ENCODE measurements around the gene TTC16.

Gene TTC16

DNA sequence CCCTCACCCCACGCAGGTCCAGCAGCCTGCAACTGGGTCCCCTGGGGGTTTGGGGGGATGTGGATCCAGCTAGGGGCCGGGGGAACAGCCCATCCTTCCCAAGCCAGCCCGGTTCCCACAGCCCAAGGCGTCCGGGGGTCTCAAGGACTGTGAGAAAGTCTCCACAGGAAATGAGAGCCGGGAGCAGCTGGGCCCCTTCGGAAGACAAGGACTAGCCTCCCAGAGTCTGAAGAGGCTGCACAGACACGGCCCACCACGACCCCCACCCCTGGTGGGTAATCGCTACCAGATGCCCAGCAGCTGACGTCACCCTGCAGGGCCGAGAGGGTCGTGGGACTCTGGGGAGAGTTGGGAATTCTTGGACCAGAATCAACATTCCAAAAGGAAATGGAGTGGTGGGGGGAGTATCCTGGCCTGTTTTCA is 52.0 kb downstream of the TTC16 start:
- no peak for TF ChIP-seq GATA2 (IDR thresholded peaks at IDR 0.05; ENCODE audit: low read depth, low read length)
- no peak for TF ChIP-seq GATA3 (IDR thresholded peaks at IDR 0.05; ENCODE audit: low read depth, low read length)

DNA sequence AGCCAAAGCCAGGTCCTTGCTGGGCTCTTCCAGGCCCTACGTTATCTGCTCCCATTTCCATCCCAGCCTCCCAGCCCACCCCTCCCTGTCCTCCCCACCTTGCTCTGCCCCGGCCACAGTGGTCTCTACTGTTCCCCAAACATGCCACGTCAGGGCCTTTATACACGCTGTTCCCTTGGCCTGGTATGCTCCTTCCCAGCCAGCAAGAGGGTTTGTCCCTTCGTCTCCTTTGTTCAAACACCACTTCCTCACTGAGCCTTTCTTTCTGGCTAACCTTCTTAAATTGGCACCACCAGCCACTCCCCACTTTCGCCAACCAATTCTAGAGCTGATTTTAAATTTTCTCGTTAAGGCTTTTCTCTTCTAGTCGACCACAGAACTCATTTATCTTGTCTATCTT is 52.8 kb downstream of the TTC16 start:
- no peak for TF ChIP-seq GATA2 (IDR thresholded peaks at IDR 0.05; ENCODE audit: low read depth, low read length)
- TF ChIP-seq GATA3 (IDR thresholded peaks at IDR 0.05; ENCODE audit: low read depth, low read length), result no peak

DNA sequence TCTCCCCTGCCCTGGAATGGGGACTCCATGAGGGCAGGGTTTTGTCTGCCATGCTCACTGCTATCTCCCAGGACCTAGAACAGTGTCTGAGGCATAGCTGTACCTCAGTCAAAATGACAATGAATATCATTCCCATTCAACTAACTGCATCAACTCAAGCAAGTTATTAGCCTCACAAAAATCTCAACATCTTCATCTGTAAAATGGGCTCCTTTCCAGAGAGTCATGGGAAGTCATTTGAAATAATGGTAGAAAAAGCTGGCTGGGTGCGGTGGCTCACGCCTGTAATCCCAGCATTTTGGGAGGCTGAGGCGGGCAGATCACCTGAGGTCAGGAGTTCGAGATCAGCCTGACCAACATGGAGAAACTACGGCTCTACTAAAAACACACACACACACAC is 53.2 kb downstream of the TTC16 start:
- TF ChIP-seq GATA3 (IDR thresholded peaks at IDR 0.05; ENCODE audit: low read depth, low read length), result no peak
- no peak for TF ChIP-seq GATA2 (IDR thresholded peaks at IDR 0.05; ENCODE audit: low read depth, low read length)

DNA sequence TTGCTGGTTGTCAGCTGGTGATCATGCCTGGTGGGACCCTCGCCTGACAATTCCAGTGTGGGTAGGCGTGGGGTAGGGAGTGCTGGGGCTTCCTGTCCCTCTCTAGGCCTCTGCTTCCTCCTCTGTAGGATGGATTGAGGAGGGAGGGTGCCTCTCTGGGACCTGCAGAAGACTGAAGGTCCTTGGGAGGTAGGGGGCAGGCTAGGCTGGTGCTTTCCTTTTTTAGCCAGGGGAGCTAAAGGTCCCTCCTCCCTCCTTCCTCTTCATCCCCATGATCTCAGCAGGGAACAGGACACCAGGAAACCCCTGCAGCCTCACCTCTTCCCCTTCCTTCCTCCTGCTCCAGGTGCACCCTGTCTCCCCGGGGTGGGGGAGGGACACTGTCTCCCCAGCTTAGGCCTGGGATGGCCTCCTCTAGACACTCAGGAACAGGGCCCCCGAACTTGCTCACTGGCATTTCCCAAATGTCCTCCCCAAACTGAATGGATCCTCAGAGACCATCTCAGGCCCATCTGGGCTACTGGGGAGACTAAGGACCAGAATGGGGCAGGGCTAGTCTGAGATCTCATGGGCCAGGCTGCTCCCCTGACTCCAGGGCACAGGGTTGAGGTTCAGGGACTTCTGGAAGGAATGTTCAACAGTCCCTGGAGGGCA is 54.2 kb downstream of the TTC16 start:
- TF ChIP-seq GATA2 (IDR thresholded peaks at IDR 0.05; ENCODE audit: low read depth, low read length) (no peak), GATA3 (IDR thresholded peaks at IDR 0.05; ENCODE audit: low read depth, low read length) (no peak)

DNA sequence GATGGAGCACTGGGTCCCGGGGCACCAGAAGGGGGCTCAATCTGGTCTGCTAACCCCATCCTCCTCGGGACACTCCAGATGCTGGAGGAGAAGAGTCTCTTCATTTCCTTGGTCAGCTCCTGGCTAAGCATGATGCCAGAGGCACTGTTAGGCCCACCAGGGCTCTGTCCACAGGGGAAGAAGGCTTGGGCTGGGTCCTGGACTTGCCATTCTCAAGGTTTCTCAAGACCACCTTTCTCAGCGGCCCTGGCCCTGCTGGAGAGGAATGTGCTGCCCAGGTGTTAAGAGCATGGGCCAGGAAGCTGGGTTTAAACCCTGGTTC is 54.7 kb downstream of the TTC16 start:
- TF ChIP-seq GATA2 (IDR thresholded peaks at IDR 0.05; ENCODE audit: low read depth, low read length) (no peak), GATA3 (IDR thresholded peaks at IDR 0.05; ENCODE audit: low read depth, low read length) (no peak)

DNA sequence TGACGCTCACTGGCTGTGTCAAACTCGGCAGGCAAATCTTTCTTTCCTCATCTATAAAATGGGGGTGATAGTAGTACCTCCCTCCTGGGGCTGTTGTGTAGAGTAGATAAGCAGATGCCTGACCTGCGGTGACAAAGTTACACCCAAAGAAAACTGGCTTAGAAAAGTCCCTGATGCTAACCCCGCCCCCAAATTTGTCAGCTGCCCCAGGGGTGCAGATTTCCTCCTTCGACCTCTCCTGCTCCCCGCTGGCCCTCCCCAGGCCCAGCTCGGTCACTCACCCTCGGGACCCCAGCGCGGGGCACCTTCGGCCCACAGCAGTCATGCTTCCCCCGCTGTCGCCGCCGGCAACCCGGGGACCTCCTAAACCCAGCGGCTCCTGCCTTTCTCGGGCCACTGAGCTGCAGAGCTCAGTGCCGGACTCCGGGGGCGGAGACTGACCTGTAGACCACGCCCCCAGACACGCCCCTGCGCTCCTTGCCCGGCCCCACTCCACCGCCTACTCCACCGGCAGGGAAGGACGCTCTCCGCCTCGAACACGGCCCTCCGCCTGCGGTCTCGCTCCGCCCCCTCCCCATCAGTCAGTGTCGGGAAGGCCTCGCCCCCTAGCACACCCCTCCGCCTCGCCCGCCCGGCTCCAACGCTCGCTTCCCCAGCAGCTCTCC is 55.2 kb downstream of the TTC16 start:
- TF ChIP-seq GATA3 (IDR thresholded peaks at IDR 0.05; ENCODE audit: low read depth, low read length), result no peak
- no peak for TF ChIP-seq GATA2 (IDR thresholded peaks at IDR 0.05; ENCODE audit: low read depth, low read length)

DNA sequence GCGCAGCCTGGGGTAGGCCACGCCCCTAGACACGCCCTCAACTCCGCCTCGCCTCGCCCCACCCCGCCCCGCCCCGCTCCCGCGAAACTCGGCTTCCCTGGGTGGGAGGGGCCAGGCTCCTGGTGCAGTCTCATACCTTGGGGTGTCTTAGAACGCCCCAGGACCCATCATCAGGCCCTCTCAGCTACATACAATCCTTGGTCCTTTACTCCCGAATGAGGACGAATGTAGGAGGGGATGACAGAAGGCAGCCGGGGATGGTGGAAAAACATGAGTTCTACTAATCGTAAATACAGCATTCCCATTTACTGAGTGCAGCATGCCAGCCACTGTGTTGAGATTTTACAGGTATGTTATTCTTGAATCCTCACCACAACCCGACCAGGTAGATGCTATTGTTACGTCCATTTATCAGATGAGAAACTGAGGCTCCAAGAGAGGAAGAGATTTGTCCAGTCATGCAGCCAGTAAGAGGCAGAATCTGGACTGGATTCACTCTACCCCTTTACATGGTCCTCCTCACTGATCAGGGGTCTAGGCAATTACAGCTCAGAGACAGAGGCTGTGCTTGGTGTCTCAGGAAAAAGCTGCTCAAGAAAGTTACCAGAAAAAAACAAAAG is 55.8 kb downstream of the TTC16 start:
- no peak for TF ChIP-seq GATA2 (IDR thresholded peaks at IDR 0.05; ENCODE audit: low read depth, low read length)
- no peak for TF ChIP-seq GATA3 (IDR thresholded peaks at IDR 0.05; ENCODE audit: low read depth, low read length)

DNA sequence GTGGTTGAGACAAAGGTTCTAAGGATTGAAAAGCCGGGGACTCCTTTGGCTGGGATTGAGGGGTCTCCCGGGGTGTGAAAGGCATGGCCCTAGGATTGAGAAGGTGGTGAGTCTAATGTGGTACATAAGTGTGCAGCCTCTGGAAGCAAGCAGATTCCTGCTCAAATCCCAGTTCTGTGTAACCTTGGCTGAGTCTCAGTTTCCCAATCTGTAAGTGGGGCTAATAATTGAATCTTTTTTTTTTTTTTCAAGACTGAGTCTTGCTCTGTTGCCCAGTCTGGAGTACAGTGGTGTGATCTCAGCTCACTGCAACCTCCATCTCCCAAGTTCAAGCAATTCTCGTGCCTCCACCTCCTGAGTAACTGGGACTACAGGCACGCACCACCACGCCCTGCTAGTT is 56.7 kb downstream of the TTC16 start:
- TF ChIP-seq GATA3 (IDR thresholded peaks at IDR 0.05; ENCODE audit: low read depth, low read length), result no peak
- no peak for TF ChIP-seq GATA2 (IDR thresholded peaks at IDR 0.05; ENCODE audit: low read depth, low read length)

DNA sequence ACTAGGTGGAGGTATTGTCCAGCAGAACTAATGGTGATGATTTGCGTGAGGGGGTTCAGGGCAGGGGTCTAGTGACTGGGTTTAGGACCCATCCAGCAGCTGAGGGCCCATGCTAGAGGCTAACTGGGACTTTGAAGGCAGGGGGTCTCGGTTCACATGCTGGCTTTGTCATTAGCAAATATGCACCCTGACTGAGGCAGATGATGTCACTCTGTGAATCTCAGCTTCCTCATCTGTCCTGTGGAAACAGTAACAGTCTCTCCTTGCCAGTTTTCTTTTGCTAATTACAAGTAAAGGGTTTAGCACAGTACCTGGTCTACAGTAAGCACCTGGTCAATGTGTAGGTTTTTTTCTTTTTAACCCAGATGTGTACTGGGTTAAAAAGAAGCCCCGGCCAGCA is 57.4 kb downstream of the TTC16 start:
- TF ChIP-seq GATA2 (IDR thresholded peaks at IDR 0.05; ENCODE audit: low read depth, low read length) (no peak), GATA3 (IDR thresholded peaks at IDR 0.05; ENCODE audit: low read depth, low read length) (no peak)

DNA sequence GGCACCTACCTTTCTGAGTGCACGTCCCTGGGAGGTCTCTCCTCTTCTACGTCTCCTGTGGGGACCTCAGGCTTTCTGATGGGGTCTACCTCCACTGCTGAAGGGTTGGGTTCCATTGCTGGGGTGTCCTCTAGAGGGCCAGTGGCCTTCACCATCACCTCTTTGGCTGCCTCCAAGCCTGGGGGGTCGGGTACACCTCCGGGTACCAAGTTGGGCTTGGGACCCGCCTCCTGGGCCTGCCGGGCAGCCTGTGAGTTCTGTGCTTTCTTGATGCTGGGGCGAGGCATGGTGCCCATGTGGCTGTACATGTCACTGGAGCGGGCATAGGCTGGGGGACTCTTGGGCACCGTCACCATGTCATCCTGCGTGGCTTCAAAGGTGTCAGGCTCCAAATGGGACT is 58.1 kb downstream of the TTC16 start:
- no peak for TF ChIP-seq GATA3 (IDR thresholded peaks at IDR 0.05; ENCODE audit: low read depth, low read length)
- TF ChIP-seq GATA2 (IDR thresholded peaks at IDR 0.05; ENCODE audit: low read depth, low read length), result no peak

DNA sequence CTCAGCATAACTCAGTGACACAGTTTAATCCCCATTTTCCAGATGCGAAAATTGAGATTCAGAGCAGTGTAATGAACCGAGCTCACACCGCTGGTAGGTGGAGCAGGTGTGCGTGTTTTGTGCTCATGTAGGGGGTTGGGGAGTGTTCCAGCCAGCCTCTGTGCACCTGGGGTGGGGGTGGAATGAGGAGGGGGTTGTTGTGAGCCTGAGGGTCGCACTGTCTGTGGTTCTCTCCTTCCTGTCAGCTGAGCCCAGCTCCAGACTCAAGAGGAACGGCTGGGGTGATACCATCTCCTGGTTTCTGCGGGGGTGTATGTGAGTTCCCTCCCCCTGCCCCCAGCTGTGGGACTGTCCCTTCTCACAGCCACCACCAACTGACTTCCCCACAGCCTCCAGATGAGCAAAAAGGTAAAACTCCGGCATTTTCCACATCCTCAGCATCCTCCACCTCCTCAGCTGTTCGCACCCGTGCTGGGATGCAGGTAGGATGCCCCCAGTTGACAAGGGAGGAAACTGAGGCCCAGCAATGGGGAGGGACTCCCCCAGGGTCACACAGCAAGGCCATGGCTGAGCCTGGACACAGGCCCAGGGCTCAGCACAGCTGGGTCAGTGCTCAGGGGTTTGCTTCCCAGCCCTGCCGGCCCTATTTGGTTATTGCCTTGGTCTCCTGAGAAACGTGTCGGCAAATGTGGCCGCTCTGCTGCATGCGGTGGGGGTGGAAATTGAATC is 60.5 kb downstream of the TTC16 start:
- TF ChIP-seq GATA3 (IDR thresholded peaks at IDR 0.05; ENCODE audit: low read depth, low read length), result no peak
- no peak for TF ChIP-seq GATA2 (IDR thresholded peaks at IDR 0.05; ENCODE audit: low read depth, low read length)

DNA sequence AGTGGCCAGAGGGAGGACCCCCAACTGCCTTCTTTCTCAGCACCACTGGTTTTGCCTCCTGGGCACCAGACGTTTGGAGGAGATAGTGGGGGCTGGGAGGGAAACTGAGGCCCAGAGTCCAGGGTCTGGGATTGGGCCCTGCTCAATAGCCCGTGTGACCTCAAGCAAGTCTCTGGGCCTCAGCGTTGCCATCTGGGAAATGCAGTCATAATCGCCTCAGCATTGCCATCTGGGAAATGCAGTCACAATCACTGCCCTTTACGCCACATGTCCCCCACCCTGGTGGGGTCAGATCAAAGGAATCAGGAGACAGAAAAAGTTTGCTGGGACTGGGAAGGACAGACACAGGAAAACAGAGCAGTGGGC is 61.0 kb downstream of the TTC16 start:
- no peak for TF ChIP-seq GATA2 (IDR thresholded peaks at IDR 0.05; ENCODE audit: low read depth, low read length)
- no peak for TF ChIP-seq GATA3 (IDR thresholded peaks at IDR 0.05; ENCODE audit: low read depth, low read length)

DNA sequence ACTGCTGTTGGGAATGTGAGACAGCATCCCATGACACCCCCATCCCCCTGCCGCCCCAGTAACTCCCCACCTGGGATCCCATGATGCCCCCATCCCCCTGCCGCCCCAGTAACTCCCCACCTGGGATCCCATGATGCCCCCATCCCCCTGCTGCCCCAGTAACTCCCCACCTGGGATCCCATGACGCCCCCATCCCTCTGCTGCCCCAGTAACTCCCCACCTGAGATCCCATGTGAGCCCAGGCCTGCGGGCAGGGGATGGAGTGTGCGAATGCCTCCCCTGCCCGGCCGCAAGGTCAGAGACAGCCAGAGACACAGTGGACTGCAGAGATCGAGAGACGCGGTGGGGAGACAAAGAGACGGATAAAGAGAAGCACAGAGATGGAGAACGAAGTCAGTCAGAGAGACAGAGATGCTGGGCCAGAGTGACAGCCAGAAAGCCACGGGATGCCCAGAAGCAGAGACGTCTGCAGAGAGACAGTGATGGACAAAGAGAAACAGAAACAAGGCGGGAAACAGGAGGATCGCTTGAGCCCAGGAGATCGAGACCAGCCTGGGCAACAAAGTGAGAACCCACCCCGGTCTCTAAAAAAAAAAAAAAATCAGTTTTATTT is 61.6 kb downstream of the TTC16 start:
- TF ChIP-seq GATA3 (IDR thresholded peaks at IDR 0.05; ENCODE audit: low read depth, low read length) (no peak), GATA2 (IDR thresholded peaks at IDR 0.05; ENCODE audit: low read depth, low read length) (no peak)
